ENCODE data around the gene TRAPPC14. TPM values are rescaled to one million over a fixed set of nuclear protein-coding genes. Genes with fewer than 3 reads are reported as not detected.

The TRAPPC14 gene
- polyA plus RNA-seq, 1 of the 3 experiments (the other 2 are of a cell fraction): 13.9 TPM

DNA sequence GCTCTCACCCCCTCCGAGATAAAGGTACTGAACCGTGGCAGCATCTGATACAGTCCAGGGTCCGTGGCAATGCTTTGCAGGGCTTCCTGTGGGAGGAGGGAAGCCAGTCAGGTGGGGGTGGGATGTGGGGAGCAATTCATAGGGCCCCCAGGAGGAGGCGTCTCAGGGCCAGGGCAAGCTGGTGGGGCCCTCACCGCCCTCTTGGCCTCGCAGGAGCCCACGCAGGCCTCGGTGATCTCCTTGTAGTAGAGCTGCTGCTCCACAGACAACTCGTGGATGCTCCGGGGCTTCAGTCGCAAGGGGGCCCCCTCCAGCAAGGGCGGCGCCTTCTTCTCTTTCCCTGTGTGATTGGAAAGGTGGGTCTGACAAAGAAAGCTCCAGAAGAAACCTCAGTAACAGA lies 46.6 kb downstream of the TRAPPC14 start:
- H3K36me3 ChIP-seq (replicated peaks in 1 of 2; ENCODE audit: control insufficient read depth in 1 of 2, insufficient read depth in 2 of 2, low read length in 1 of 2): peaks cover 21 to 58% of the 10 kb centered on the region in 2 experiments

DNA sequence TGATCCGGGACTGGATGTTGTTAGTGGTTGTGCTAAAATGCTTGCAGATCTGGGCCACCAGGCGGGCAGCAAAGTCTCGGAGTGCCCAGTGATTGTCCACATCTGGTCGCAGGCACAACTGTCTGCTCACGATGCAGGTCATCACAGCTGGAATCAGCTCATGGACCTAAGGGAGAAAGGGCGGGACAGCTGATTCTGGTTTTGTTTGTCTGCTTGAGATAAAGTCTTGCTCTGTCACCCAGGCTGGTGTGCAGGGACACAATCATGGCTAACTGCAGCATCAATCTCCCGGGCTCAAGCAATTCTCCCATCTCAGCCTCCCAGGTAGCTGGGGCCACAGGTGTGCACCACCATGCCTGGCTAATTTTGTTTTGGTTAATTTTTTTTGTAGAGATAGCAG lies 47.4 kb downstream of the TRAPPC14 start:
- H3K36me3 ChIP-seq (replicated peaks in 1 of 2; ENCODE audit: control insufficient read depth in 1 of 2, insufficient read depth in 2 of 2, low read length in 1 of 2): peaks cover 27 to 56% of the 10 kb centered on the region in 2 experiments
- no peak overlapping the region for H2AFZ ChIP-seq (ENCODE audit: low read depth)
- H3K4me2 ChIP-seq: no peak overlapping the region
- POLR2A ChIA-PET: interaction anchor here (6.9 kb wide), 1 partner anchor 10 kb away, joined by 32 read pairs; the partner anchor contains the start of genes AP4M1 and MCM7
- peaks cover 25% of the 10 kb centered on the region for H3F3A ChIP-seq (replicated peaks; ENCODE audit: insufficient read depth)
- no peaks in the 10 kb centered on the region for H3K4me1 ChIP-seq (ENCODE audit: control insufficient read depth in 1 of 2, insufficient read depth in 2 of 2, low read depth in 1 of 2, low read length in 1 of 2)
- peak; percentile 12 for DNase-seq
- H3K9me2 ChIP-seq: no peaks in the 10 kb centered on the region
- no peaks in the 10 kb centered on the region for H3K9me3 ChIP-seq
- H3K79me2 ChIP-seq (ENCODE audit: insufficient read depth): no peaks in the 10 kb centered on the region
- CTCF ChIA-PET: interaction anchor here (1.1 to 7.2 kb wide), 3 partner anchors 9 to 20 kb away, joined by 3 to 42 read pairs (median 8); partner anchors contain the start of genes AP4M1 and MCM7
- 89% methylated on average over 7 of the region's 7 CpGs for WGBS (ENCODE audit: low lambda C conversion rate)
- H3K27me3 ChIP-seq (ENCODE audit: insufficient read depth): no peaks in the 10 kb centered on the region
- H3K9ac ChIP-seq: no peak overlapping the region
- no peak overlapping the region for H3K4me3 ChIP-seq (ENCODE audit: low read depth in 2 of 2, low read length in 1 of 2)
- H3K27ac ChIP-seq (ENCODE audit: low read depth in 2 of 2, low read length in 1 of 2): no peak overlapping the region
- no peaks in the 10 kb centered on the region for H4K20me1 ChIP-seq (ENCODE audit: insufficient read depth)
- TF ChIP-seq SIN3A (IDR thresholded peaks at IDR 0.05; ENCODE audit: borderline replicate concordance, low read depth, low read length) (no peak), GATA2 (CRISPR knock-in tag; IDR thresholded peaks at IDR 0.05) (no peak), GABPA (IDR thresholded peaks at IDR 0.05; ENCODE audit: low read depth) (no peak), YY1 (IDR thresholded peaks at IDR 0.05; ENCODE audit: low read depth) (no peak), FOXM1 (IDR thresholded peaks at IDR 0.05; ENCODE audit: low read depth) (no peak), TCF12 (IDR thresholded peaks at IDR 0.05) (no peak), MEF2A (IDR thresholded peaks at IDR 0.05; ENCODE audit: borderline replicate concordance, low read depth) (no peak), EP300 (IDR thresholded peaks at IDR 0.05; ENCODE audit: borderline replicate concordance in 1 of 2, low read depth in 1 of 2, low read length in 1 of 2) (no peak), SMC3 (IDR thresholded peaks at IDR 0.05; ENCODE audit: low read depth, low read length) (no peak), POLR2AphosphoS5 (IDR thresholded peaks at IDR 0.05; ENCODE audit: low read depth, low read length) (no peak), RCOR1 (IDR thresholded peaks at IDR 0.05; ENCODE audit: low read length) (no peak)
- TF ChIP-seq, protein P1, sequence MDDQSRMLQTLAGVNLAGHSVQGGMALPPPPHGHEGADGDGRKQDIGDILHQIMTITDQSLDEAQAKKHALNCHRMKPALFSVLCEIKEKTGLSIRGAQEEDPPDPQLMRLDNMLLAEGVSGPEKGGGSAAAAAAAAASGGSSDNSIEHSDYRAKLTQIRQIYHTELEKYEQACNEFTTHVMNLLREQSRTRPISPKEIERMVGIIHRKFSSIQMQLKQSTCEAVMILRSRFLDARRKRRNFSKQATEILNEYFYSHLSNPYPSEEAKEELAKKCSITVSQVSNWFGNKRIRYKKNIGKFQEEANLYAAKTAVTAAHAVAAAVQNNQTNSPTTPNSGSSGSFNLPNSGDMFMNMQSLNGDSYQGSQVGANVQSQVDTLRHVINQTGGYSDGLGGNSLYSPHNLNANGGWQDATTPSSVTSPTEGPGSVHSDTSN (IDR thresholded peaks at IDR 0.05): no peak
- TF ChIP-seq, protein P2, sequence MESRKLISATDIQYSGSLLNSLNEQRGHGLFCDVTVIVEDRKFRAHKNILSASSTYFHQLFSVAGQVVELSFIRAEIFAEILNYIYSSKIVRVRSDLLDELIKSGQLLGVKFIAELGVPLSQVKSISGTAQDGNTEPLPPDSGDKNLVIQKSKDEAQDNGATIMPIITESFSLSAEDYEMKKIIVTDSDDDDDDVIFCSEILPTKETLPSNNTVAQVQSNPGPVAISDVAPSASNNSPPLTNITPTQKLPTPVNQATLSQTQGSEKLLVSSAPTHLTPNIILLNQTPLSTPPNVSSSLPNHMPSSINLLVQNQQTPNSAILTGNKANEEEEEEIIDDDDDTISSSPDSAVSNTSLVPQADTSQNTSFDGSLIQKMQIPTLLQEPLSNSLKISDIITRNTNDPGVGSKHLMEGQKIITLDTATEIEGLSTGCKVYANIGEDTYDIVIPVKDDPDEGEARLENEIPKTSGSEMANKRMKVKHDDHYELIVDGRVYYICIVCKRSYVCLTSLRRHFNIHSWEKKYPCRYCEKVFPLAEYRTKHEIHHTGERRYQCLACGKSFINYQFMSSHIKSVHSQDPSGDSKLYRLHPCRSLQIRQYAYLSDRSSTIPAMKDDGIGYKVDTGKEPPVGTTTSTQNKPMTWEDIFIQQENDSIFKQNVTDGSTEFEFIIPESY (IDR thresholded peaks at IDR 0.05; ENCODE audit: borderline replicate concordance, low read depth): no peak
- TF ChIP-seq, protein P3, sequence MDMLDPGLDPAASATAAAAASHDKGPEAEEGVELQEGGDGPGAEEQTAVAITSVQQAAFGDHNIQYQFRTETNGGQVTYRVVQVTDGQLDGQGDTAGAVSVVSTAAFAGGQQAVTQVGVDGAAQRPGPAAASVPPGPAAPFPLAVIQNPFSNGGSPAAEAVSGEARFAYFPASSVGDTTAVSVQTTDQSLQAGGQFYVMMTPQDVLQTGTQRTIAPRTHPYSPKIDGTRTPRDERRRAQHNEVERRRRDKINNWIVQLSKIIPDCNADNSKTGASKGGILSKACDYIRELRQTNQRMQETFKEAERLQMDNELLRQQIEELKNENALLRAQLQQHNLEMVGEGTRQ (IDR thresholded peaks at IDR 0.05; ENCODE audit: borderline replicate concordance, low read depth, low read length): no peak
- TF ChIP-seq, protein P4, sequence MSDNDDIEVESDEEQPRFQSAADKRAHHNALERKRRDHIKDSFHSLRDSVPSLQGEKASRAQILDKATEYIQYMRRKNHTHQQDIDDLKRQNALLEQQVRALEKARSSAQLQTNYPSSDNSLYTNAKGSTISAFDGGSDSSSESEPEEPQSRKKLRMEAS (IDR thresholded peaks at IDR 0.05; ENCODE audit: low read depth): no peak

More for the DNA sequence above, 46.6 kb downstream of the TRAPPC14 start:
- H3K27ac ChIP-seq (ENCODE audit: low read depth in 2 of 2, low read length in 1 of 2): no peak overlapping the region
- H3K9me2 ChIP-seq: no peaks in the 10 kb centered on the region
- TF ChIP-seq TCF12 (IDR thresholded peaks at IDR 0.05): no peak
- no peak for TF ChIP-seq CHD2 (IDR thresholded peaks at IDR 0.05; ENCODE audit: low read length, partially characterized antibody)
- no peak for TF ChIP-seq FOXM1 (IDR thresholded peaks at IDR 0.05; ENCODE audit: low read depth)
- TF ChIP-seq RFX5 (IDR thresholded peaks at IDR 0.05; ENCODE audit: low read length): no peak
- TF ChIP-seq EZH2phosphoT487 (IDR thresholded peaks at IDR 0.05; ENCODE audit: borderline replicate concordance, low read depth): no peak
- TF ChIP-seq, protein P4 (IDR thresholded peaks at IDR 0.05; ENCODE audit: low read depth): no peak
- TF ChIP-seq RCOR1 (IDR thresholded peaks at IDR 0.05; ENCODE audit: low read length): no peak
- no peak for TF ChIP-seq NRF1 (IDR thresholded peaks at IDR 0.05; ENCODE audit: low read depth, low read length)
- TF ChIP-seq, protein P5, sequence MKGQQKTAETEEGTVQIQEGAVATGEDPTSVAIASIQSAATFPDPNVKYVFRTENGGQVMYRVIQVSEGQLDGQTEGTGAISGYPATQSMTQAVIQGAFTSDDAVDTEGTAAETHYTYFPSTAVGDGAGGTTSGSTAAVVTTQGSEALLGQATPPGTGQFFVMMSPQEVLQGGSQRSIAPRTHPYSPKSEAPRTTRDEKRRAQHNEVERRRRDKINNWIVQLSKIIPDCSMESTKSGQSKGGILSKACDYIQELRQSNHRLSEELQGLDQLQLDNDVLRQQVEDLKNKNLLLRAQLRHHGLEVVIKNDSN (IDR thresholded peaks at IDR 0.05; ENCODE audit: borderline replicate concordance, low read depth): no peak
- TF ChIP-seq EP300 (IDR thresholded peaks at IDR 0.05; ENCODE audit: borderline replicate concordance in 1 of 2, low read depth in 1 of 2, low read length in 1 of 2): no peak
- H2AFZ ChIP-seq (ENCODE audit: low read depth): no peak overlapping the region
- H4K20me1 ChIP-seq (ENCODE audit: insufficient read depth): no peaks in the 10 kb centered on the region
- H3K9me3 ChIP-seq: no peaks in the 10 kb centered on the region
- H3F3A ChIP-seq (replicated peaks; ENCODE audit: insufficient read depth): peaks cover 21% of the 10 kb centered on the region
- no peak overlapping the region for H3K4me3 ChIP-seq (ENCODE audit: low read depth in 2 of 2, low read length in 1 of 2)
- H3K4me2 ChIP-seq: no peak overlapping the region
- whole genome bisulfite sequencing (ENCODE audit: low lambda C conversion rate): 89% methylated on average over 13 of the region's 13 CpGs
- ChIA-PET POLR2A (interaction anchor here (6.9 kb wide), 1 partner anchor 11 kb away, joined by 32 read pairs; the partner anchor contains the start of genes AP4M1 and MCM7), CTCF (interaction anchor here (1.1 to 7.2 kb wide), 3 partner anchors 8 to 20 kb away, joined by 3 to 42 read pairs (median 8); partner anchors contain the start of genes AP4M1 and MCM7)
- H3K9ac ChIP-seq: no peak overlapping the region
- DNase-seq: peak; percentile 38
- no peaks in the 10 kb centered on the region for H3K4me1 ChIP-seq (ENCODE audit: control insufficient read depth in 1 of 2, insufficient read depth in 2 of 2, low read depth in 1 of 2, low read length in 1 of 2)
- no peaks in the 10 kb centered on the region for H3K79me2 ChIP-seq (ENCODE audit: insufficient read depth)
- no peaks in the 10 kb centered on the region for H3K27me3 ChIP-seq (ENCODE audit: insufficient read depth)
